T-helper 1 cell treated with Interleukin-12 subunit alpha and Interleukin-12 subunit beta and Interleukin-4 antibody, amounts not matched to agents 30 ng/mL and 1 ng/mL, for 36 hours (primary cell): ENCODE data around the gene ZNF775. TPM values are rescaled to one million over a fixed set of nuclear protein-coding genes. Genes with fewer than 3 reads are reported as not detected.

ENCODE experiments used
- intact Hi-C: fragments of 100-400 bp; cut with micrococcal nuclease; formaldehyde crosslinking; loops from one replicate; pipeline ENCODE4 v1.15.1; 2024
- total RNA-seq: library from RNA; stranded (reverse); gene quantifications from 2 replicates; pipeline ENCODE4 v1.2.3, GENCODE V29; 2022

ZNF775 gene
- total RNA-seq, 1 donor from 2014 or later: 6.2 TPM

- intact Hi-C loops: loop anchor here (10.0 kb wide), 1 partner anchor 1385 kb away; the partner anchor contains the start of gene PDIA4
These were observed 30.3 kb downstream of the ZNF775 start for GRCh38 chr7:150409300-150410030.

DNA sequence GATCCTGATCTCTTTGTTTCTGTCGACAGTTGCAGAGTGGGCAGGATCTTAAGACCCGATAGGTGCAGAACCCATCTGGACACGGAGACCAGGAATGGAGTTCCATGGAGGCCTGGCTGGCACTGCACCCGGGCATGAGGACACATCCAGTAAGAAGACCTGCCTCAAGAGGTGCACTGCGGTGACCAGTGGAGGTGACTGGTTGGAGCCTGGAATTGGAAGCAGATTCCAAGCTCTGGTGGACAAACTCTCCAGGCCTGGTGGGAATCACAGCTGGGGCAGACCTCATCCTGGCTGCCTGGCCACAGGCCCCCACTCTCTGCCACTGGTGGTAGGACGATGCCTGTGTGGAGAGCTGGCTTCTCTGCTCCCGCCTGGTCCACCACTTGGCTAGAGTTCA is 31.0 kb downstream of the ZNF775 start:
- intact Hi-C loops: no loop called here

- intact Hi-C loops: no loop called here
These were observed 31.7 kb downstream of the ZNF775 start for GRCh38 chr7:150410680-150411346.

GRCh38 chr7:150411606-150412005 is 32.5 kb downstream of the ZNF775 start:
- intact Hi-C loops: no loop called here

- intact Hi-C loops: no loop called here
These were observed 32.9 kb downstream of the ZNF775 start for GRCh38 chr7:150412016-150412415.

DNA sequence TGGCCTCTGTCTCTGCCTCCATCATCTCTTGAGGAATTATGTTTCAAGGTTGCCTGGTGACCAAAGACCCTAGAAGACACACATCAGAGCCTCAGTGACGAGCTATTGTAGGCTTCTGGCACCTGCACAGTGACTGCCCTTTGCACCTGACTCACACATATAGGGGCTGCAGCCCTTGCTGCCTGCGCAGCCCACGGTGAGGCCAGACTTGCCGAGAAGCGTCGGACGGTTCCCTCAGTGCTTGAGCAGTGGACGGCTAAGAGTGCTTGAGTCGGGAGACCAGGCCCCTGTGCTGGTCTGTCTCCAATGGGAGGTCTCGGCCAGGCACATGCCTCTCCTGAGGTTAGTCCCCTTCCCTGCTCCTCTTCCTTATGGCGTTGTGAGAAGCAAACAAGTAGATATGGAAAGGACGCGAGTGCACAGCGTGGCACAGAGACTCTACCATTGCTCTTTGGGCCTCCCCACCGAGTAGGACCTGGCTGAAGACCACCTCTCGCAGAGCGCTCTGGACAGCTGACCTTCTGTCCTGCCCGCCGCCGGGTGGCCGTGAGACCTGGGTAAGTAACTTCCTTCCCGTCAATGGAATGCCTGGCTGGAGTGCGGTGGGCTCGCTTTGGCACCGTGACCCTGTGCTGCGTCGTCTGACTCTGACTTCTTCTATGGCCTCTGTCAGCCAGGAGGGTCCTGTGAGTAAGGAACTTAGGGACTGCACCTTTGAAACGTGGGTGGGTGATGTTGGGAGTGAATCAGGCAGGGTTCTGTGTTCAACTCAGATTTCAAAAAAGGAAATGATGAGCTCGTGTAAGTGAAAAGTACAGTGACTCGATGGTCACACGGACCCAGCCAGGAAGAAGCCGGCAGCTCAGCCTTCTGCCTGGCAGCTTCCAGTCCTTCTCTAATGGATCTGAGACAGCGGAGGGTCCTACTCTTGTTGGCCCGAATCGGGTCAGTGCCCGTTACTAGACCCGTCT is 33.7 kb downstream of the ZNF775 start:
- intact Hi-C loops: no loop called here

GRCh38 chr7:150413640-150414081 is 34.5 kb downstream of the ZNF775 start:
- intact Hi-C loops: no loop called here

GRCh38 chr7:150415161-150416153 is 36.3 kb downstream of the ZNF775 start:
- intact Hi-C loops: no loop called here

DNA sequence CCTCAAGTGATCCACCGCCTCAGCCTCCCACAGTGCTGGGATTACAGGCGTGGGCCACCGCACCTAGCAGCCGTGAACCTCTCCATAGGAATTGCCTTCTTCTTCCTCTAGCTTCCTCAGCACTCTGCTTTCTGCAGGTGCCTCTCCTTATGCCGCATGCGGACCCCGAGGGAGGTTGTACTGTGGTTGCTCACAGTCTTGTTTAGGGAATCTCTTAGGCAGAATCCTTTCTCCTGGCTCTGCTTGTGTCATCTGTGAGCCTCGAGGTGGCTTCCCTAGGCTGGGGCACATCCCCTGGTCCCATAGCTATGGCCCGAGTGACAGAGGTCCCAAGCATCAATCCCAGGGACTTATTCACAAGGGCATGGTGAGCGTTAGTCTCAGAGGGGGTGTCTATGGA is 38.1 kb downstream of the ZNF775 start:
- intact Hi-C loops: no loop called here

GRCh38 chr7:150417863-150418262 is 38.7 kb downstream of the ZNF775 start:
- intact Hi-C loops: no loop called here

GRCh38 chr7:150420242-150420641 is 41.1 kb downstream of the ZNF775 start:
- intact Hi-C loops: no loop called here

DNA sequence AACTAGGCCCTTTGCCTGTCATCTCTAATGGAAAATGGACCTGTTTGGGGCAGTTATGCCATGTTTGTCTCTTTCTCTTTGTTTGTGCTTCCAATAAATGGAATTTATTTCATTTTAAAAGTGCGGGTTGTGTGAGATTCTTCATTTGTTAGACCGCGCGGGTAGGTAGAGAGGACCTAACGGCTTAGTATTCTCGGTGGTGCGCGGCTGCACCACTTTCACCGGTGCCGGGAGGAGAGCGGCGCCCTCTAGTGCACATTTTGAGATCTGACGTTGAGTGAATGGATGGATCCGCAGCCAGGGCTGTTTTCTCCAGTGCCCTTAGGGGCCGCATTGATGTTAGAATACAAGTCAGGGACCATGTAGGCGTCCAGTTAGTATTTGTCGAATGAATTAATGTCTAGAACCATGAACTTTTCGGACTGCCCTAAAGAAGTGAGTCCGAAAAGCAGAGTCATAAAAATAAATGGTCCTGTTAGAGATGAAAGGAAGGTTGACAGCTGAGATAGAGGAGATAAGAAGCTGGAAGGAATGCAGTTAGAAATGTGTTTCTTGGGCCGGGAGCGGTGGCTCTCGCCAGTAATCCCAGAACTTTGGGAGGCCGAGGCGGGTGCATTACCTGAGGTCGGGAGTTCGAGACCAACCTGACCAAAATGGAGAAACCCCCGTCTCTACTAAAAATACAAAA is 42.0 kb downstream of the ZNF775 start:
- intact Hi-C loops: loop anchor here (1.0 kb wide), 7 partner anchors 16 to 336 kb away; partner anchors contain the start of genes ACTR3C, LRRC61, REPIN1 and ZNF775

DNA sequence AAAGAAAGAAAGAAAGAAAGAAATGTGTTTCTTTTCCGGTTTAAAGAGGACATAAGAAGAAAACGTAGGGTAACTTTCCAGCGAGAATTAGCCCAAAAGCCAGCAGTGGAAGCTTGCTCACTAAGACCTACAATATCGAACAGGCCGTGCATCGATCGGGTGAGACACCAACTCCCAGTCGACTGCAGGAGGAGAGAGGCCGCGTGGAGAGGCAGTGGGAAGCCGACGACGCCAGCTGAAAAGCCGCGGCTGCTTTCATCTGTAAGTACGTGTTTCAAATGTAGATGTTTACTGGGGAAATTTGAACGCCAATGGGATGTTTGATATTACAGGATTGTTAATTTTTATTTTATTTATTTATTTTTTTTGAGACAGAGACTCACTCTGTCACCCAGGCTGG is 42.7 kb downstream of the ZNF775 start:
- intact Hi-C loops: loop anchor here (1.0 kb wide), 7 partner anchors 17 to 335 kb away; partner anchors contain the start of genes ACTR3C, LRRC61, REPIN1 and ZNF775

- intact Hi-C loops: no loop called here
These were observed 46.5 kb downstream of the ZNF775 start for GRCh38 chr7:150425670-150426069.

DNA sequence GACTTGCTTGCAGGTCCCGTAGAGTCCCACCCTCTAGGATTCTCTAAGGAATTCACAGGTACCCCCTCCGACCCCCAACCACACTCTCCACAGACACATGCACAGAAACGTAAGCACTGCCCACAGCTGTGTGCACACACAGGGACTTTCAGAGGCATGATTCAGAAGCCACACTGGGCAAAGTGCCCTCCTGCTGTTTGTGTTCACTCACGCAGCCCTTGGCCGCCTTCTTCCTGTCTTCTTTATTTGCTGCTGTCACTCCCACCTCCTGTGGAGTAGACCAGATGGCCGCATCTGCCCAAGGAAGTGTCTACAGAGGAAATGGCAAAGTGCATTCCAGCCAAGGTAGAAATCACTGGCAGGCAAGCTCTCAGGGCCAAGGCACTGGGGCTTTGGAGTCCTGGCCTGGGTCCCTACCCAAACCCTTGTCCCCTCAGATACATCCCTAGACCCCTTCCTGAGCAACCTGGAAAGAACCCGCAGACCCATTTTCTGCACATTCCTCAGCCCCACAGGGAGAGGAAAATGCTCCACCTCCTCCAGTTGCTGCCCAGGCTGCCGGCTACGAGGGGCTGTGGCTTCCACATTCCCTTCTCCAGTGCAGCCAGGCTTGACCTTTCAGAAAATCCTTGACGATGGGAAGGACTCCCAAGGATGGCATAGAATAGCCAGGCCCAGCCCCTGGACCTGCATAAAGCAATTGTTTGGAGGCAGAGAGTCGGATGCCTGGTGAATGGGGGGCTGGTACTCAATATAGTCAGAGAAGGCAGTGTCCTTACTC is 49.7 kb downstream of the ZNF775 start:
- intact Hi-C loops: no loop called here

DNA sequence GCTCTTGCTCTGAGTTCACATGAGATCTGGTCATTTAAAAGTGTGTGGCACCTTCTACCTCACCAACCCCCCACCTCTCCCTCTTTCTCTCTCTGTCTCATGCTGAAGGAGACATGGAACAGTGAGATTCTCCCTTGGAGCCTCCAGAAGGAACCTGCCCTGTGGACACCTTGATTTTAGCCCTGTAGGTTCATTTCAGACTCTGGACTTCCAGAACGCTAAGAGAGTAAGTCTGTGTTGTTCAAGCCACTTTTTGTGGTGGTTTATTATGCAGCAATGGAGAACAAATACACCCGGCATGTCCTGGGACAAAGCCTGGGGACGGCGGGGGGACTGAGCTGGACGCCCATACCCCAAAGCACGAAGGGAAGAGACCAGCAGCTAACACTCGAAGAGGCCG is 50.6 kb downstream of the ZNF775 start:
- intact Hi-C loops: no loop called here

DNA sequence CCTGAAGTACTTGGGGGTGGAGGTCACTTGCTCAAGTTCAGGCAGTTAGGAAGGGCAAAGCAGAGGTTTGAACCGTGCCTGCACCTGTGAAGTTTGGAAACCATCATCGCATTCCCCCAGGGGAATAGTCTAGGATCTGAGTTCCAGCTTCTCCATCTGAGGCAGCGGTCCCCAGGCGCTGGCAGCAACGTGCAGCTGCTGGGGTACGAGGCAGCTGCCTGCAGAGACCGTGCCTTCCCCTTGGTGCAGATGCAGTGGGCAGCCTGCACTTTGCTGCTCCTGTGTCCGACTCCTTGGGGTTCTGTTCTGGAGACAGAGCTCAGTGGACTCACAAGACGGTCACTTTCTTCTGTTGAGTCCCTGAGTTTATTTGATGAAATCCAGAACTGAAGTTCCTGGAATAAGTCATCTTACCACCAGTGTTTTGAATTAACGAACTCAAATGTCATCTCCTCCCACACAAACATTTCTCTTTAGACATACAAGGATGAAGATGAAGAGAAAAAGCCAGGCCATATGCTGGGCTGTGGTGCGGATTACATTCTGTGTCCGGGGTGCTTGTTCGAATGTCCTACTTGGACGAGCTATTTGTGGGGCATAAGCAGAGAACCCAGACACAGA is 51.4 kb downstream of the ZNF775 start:
- intact Hi-C loops: no loop called here
